LHCN-M2 (cell line): ENCODE results near the gene ATP6V0C. TPM values are rescaled to one million over a fixed set of nuclear protein-coding genes. Genes with fewer than 3 reads are reported as not detected.

Experiments
- DNase-seq: peaks from one replicate; pipeline ENCODE4 v3.0.0-alpha.2; 2012; ENCODE audit warnings: low read depth
- total RNA-seq: library from RNA; depleted of rRNA; stranded (reverse); fragments of >200 nt; gene quantifications from 2 replicates; pipeline ENCODE4 v1.2.3, GENCODE V29; 2014

ATP6V0C gene
- total RNA-seq, 1 experiment from 2014 or later: 42.3 TPM

GRCh38 chr16:2508722-2509400, 4.9 kb upstream of the ATP6V0C start:
- DNase-seq: no peak

DNA sequence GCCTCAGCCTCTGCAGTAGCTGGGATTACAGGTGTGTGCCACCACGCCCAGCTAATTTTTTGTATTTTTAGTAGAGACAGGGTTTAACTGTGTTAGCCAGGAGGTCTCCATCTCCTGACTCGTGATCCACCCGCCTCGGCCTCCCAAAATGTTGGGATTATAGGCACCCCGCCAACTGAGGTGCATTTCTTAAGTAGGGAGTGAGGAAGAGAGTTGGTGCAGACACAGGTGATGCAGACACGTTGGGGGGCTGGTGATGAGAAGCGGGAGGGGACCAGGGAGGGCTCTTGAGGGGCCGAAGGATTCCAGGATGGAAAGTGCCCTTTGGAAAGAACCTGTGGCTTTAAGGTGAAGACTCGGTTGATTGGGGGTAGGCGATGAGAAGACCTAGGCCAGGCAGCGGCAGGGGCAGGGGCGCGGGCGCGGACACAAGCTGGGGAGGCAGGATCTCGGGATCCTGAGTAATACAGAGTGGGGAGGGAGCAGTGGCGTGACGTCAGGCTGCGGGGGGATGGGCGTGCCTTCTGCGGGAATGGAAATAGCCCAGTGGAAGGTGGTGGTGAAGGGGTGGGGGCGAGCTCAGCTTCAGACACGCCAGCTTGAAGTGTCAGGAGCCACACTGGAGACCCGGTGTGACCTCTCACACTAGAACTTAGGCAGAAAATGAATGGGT, 2.5 kb upstream of the ATP6V0C start:
- peak; percentile 37 for DNase-seq

DNA sequence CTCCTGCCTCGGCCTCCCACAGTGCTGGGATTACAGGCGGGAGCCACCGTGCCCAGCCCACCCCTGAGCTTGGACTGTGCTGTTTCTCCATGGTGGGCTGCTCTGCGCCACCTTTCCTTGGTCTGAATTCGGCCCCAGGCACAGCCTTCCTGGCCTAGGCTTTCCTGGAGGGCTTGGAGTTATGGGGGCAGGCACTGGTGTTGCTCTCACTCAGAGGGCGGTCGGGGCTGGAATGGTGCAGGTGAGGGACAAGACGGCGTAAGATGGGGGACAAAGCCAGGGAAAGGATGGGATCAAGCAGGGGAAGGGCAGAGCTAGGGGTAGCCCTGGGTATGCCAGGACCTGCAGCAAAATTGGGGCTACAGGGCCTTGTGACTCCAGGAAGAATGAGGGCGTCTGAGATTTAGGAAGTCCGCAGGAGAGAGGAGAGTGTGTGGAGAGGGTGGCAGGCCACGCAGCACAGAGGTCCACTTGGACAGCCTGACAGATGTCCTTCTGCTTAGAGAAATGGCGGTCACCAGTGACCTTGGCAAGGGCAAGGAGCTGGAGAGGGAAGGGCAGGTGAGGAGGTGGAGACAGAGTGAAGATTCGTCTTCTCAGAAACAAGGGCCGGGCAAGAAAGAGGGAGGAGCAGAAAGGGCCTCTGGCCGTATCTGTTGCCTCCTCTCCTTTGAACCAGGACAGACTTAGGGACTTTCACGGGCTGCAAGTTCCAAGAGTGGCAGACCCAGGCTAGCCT, 1.6 kb upstream of the ATP6V0C start:
- DNase-seq: no peak

GRCh38 chr16:2512735-2513404, 882 bp upstream of the ATP6V0C start:
- no peak for DNase-seq

DNA sequence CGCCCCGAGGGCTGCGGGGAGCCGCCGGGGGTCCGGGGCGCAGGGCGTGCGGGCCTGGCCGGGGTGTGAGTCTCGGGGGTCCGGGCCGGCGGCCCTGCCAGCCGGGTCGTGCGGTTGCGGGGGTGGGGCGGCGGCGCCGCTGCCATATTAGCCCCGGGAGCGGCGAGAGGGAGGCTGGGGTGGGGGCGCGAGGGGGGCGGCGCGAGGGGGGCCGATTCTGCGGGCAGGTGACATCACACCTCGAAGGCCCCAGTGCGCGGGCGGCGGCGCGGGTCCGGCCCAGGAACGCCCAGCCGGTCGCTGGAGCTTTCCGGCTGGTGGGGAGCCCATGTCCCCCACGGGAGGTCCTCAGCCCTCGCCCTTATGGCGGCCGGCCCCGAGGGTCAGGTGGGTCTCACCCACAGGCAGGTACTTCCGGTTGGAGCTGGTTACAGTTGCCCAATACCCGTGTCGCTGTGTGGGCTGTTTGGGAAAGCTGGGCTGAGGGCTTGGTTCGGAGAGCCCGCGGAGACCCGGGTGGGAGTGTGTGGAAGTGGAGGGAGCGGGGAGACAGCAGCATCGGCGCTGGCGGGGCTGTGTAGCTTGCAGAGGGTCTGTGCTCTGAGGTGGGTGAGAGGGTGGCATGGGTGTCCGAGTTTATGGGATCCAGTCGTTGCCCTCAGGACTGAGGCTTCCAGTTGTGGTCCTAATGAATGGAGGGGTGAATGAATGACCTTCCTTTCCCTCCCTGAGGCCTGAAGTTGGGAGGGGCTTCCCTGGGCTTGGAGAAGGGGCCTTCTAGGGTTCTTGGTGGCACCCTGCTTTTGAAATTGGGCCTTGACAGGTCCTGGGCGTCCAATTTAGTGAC, 804 bp downstream of the ATP6V0C start:
- no peak for DNase-seq

GRCh38 chr16:2515180-2515851, 1.6 kb downstream of the ATP6V0C start:
- DNase-seq: no peak

- no peak for DNase-seq
These were observed 2.9 kb downstream of the ATP6V0C start for GRCh38 chr16:2516391-2517240.

GRCh38 chr16:2517954-2518605, 4.3 kb downstream of the ATP6V0C start:
- DNase-seq: no peak

GRCh38 chr16:2518823-2519710, 5.3 kb downstream of the ATP6V0C start:
- DNase-seq: no peak

GRCh38 chr16:2519711-2520080, 5.9 kb downstream of the ATP6V0C start:
- no peak for DNase-seq

DNA sequence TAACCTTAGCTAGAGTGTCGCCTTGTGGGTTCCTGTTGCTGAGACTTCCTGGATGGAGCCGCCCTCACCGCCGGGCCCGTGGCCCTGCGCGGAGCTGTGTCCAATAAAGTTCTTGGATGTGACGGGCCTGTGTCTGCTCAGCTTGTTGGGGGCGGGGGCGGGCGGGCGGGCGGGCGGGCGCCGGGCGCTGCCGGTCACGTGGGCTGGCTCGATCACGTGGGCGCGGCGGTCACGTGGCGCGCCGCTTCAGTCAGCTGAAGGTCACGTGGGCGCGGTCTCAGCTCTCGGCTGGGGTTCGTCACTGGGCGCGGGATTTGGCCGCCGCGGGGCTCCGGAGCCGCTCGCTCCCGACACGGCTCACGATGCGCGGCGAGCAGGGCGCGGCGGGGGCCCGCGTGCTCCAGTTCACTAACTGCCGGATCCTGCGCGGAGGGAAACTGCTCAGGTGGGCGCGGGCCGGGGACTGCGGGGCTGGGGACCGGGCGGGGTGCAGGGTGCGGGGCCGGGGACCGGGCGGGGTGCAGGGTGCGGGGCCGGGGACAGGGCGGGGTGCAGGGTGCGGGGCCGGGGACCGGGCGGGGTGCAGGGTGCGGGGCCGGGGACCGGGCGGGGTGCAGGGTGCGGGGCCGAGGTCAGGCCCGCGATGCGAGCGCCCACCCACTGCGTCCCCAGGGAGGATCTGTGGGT, 6.5 kb downstream of the ATP6V0C start, which contains the start of gene AMDHD2:
Gene AMDHD2 (plus strand): TSS at position 275 of the 687 bp plus-strand sequence. CDS start 88 bp downstream, at position 363.
- peak; percentile 83 for DNase-seq

GRCh38 chr16:2520784-2521531, 7.2 kb downstream of the ATP6V0C start:
- no peak for DNase-seq

GRCh38 chr16:2523801-2524231, 10.1 kb downstream of the ATP6V0C start:
- no peak for DNase-seq

GRCh38 chr16:2524339-2524938, 10.7 kb downstream of the ATP6V0C start:
- no peak for DNase-seq

GRCh38 chr16:2526135-2526534, 12.4 kb downstream of the ATP6V0C start:
- DNase-seq: no peak
